ENCODE results near the gene XPO5.

XPO5 gene

GRCh38 chr6:43472515-43472914, 103.3 kb downstream of the XPO5 start:
- no peak for DNase-seq (ENCODE audit: low read depth in 2 of 2)

Data from stimulated activated CD8-positive, alpha-beta memory T cell treated with anti-CD3 and anti-CD28 coated beads, Interleukin-15, amount 100 ng/mL, for 48 hours (primary cell).